ENCODE results near the gene HMGN4. TPM values are rescaled to one million over a fixed set of nuclear protein-coding genes. Genes with fewer than 3 reads are reported as not detected.

Gene HMGN4
- total RNA-seq, 4 donors from 2014 or later, result 35.4 to 66.4 (median 57.7) TPM

DNA sequence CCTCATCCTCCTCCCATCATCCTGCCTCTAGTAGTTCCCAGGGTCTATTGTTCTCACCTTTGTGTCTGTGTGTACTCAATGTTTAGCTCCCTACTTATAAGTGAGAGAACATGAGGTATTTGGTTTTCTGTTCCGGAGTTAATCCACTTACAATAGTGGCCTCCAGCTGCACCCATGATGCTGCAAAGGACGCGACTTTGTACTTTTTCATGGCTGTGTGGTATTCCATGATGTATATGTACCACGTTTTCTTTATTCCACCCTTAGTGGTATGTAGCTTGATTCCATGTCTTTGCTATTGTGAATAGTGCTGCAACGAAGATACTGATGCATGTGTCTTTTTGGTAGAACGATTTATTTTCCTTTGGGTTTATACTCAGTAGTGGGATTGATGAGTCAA lies 40.1 kb downstream of the HMGN4 start:
- TF ChIP-seq, protein P1, sequence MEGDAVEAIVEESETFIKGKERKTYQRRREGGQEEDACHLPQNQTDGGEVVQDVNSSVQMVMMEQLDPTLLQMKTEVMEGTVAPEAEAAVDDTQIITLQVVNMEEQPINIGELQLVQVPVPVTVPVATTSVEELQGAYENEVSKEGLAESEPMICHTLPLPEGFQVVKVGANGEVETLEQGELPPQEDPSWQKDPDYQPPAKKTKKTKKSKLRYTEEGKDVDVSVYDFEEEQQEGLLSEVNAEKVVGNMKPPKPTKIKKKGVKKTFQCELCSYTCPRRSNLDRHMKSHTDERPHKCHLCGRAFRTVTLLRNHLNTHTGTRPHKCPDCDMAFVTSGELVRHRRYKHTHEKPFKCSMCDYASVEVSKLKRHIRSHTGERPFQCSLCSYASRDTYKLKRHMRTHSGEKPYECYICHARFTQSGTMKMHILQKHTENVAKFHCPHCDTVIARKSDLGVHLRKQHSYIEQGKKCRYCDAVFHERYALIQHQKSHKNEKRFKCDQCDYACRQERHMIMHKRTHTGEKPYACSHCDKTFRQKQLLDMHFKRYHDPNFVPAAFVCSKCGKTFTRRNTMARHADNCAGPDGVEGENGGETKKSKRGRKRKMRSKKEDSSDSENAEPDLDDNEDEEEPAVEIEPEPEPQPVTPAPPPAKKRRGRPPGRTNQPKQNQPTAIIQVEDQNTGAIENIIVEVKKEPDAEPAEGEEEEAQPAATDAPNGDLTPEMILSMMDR (IDR thresholded peaks at IDR 0.05; ENCODE audit: low read depth), result no peak

DNA sequence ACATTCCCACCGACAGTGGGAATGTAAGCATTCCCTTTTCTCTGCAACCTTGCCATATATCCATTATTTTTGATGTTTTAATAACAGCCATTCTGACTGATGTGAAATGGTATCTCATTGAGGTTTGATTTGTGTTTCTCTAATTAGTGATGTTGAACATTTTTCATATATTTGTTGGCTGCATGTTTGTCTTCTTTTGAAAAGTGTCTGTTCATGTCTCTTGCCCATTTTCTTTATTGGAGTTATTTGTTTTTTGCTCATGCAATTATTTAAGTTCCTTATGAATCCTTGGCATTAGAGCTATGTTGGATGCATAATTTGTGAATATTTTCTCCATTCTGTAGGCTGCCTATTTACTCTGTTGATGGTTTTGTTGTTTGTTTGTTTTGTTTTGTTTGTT lies 40.6 kb downstream of the HMGN4 start:
- TF ChIP-seq, protein P1 (IDR thresholded peaks at IDR 0.05; ENCODE audit: low read depth), result no peak

DNA sequence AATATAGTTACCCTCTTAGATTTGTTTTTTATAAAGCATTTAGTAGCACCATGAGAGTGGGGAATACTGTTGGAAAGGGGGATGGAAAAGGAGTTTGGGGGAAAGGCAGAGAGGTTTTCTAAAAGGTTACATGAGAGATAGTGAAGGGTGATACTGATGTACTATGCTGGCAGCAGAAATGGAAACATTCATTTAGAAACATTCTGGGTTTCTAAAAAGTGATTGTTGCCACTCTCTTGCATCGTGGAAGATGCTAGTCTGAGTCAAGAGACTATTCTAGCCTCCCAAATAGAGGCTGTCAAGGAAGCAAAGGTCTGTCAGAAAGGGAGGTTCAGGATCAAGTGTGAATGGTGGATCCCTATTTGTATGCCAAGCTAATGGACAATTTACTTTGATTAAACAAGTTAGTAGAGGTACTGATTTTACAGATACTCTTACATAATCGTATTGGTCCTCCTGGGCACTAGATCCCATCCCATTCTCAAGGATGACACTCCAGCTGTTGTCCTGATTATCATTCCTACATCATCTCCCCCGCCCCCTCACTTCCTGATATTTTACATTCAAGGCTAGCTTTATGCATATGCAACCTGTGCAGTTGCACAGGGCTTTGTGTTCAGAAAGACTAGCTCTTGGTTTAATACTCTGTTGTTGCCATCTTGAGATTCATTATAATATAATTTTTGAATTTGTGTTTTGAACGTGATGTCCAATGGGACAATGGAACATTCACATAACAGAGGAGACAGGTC lies 43.2 kb downstream of the HMGN4 start:
- TF ChIP-seq, protein P1 (IDR thresholded peaks at IDR 0.05; ENCODE audit: low read depth), result no peak

DNA sequence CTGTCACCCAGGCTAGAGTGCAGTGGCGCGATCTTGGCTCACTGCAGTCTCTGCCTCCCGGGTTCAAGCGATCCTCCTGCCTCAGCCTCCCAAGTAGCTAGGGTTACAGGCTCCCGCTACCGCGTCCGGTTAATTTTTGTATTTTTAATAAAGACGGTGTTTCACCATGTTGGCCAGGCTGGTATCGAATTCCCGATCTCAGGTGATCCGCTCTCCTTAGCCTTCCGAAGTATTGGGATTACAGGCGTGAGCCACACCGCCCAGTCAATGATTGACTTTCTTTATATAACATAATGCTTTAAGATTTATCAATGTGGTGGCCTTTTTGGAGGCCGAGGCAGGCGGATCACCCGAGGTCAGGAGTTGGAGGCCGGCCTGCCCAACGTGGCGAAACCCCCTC lies 50.8 kb downstream of the HMGN4 start:
- TF ChIP-seq, protein P1 (IDR thresholded peaks at IDR 0.05; ENCODE audit: low read depth), result no peak

DNA sequence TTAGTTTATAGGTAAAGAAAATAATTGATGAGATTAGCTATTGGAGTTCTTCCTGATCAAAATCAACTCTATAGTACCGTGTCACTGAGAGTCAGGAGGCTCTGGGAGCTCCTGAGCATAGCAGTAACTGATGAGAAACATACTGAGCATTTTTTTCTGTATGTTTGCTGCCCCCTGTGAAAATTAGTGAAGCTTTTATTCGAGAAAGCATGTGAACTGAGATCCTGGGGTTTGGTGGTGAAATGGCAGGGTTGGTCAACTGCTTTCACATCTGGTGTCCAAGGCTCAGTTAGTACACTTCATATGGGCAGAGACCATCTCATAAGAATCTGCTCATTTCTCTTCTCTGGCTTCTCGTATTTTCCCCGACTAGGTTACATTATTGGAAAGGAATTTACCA lies 54.5 kb downstream of the HMGN4 start:
- TF ChIP-seq, protein P1 (IDR thresholded peaks at IDR 0.05; ENCODE audit: low read depth), result no peak

DNA sequence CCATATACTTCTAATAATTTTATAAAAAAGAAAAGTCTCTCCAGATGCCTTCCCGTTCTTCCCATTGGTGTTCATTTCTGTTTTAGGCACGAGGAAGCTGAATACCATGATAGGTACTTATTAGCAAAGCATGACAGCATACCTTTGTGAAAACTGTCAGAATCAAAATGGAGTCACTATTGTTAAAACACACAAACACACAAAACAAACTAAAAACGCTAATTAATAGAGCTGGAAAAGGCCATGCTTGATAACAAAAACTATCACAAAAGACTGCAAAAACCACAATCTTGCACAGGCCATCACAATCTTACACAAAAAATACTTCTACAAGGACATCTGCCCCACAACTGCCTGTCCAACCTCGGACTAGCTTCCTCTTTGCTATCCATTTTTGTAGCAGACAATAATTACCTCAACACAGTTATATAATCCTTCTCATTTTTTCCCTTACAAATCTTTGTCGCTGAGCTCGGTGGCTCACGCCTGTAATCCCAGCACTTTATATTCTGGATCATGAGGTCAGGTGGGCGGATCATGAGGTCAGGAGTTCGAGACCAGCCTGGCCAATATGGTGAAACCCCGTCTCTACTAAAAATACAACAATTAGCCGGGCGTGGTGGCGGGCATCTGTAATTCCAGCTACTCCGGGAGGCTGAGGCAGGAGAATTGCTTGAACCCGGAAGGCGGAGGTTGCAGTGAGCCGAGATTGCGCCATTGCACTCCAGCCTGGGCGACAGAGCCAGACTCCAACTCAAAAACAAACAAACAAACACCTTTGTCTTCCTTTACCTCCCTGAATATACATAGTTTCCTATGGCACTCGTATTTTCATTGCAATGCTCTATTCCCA lies 55.3 kb downstream of the HMGN4 start:
- TF ChIP-seq, protein P1 (IDR thresholded peaks at IDR 0.05; ENCODE audit: low read depth), result no peak

DNA sequence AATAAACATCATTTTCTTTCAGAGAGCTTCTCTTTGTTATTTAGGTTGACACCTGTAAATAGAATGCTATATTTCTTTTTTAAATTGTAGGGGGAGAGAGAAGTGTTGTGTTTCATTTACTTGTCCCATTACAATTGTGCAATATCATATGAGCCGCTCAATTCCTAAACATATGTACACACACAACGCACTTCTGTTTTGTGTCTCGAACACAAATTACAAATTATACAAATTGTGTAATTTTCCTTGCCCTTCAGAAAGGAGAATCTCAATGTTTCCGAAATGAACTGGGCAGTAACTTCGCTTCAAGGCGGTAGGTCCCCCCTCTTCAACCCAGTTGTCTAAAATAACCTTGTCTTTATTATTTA lies 55.9 kb downstream of the HMGN4 start:
- TF ChIP-seq, protein P1 (IDR thresholded peaks at IDR 0.05; ENCODE audit: low read depth), result no peak

Measured in subcutaneous adipose tissue (tissue), 4 donors.